Thymus (tissue), 11 donors: ENCODE measurements around the gene PDGFB. TPM values are rescaled to one million over a fixed set of nuclear protein-coding genes. Genes with fewer than 3 reads are reported as not detected.

Experiments used
- DNase-seq, 9 donors: peaks; one replicate each; pipeline ENCODE4 v3.0.0-alpha.2; 2013; ENCODE audit warnings: low spot score in 9 of 9, low read depth in 6 of 9, missing footprints in 1 of 9
- H3K27ac ChIP-seq, 2 donors: one replicate each; pipeline ENCODE4 v1.5.1; 2013; ENCODE audit warnings: control low read depth in 1 of 2, low read depth in 1 of 2, low read length in 1 of 2, mild to moderate bottlenecking in 1 of 2, moderate library complexity in 1 of 2
- H3K27me3 ChIP-seq, 2 donors: one replicate each; pipeline ENCODE4 v1.5.1; 2013; ENCODE audit warnings: low read length in 1 of 2; ENCODE audit not compliant: control insufficient read depth in 2 of 2, insufficient read depth in 1 of 2
- H3K36me3 ChIP-seq, 2 donors: one replicate each; pipeline ENCODE4 v1.5.1; 2013; ENCODE audit warnings: low read length in 1 of 2, mild to moderate bottlenecking in 1 of 2, moderate library complexity in 1 of 2; ENCODE audit not compliant: control insufficient read depth in 2 of 2, insufficient read depth in 2 of 2
- H3K4me1 ChIP-seq, 2 donors: one replicate each; pipeline ENCODE4 v1.5.1; 2013; ENCODE audit warnings: low read length in 2 of 2; ENCODE audit not compliant: control insufficient read depth in 2 of 2, insufficient read depth in 2 of 2
- H3K4me3 ChIP-seq, 2 donors: one replicate each; pipeline ENCODE4 v1.5.1; 2013; ENCODE audit warnings: low read length in 2 of 2, control low read depth in 1 of 2, mild to moderate bottlenecking in 1 of 2
- H3K9me3 ChIP-seq, 2 donors: one replicate each; pipeline ENCODE4 v1.5.1; 2013; ENCODE audit warnings: low read length in 1 of 2, mild to moderate bottlenecking in 1 of 2; ENCODE audit not compliant: control insufficient read depth in 2 of 2, insufficient read depth in 1 of 2
- WGBS: extraction: QIAGEN DNeasy Blood & Tissue Kit; methylation state at CpG from one replicate; pipeline ENCODE4 v1.1.7; 2013; 5-methylcytosine and 5-hydroxymethylcytosine counted together
- polyA plus RNA-seq: library from polyadenylated mRNA; stranded (reverse); fragments of 200-250 nt; gene quantifications from one replicate; pipeline ENCODE4 v1.2.3, GENCODE V29; 2013
- total RNA-seq: library from RNA; stranded (reverse); fragments of 120-200 nt; gene quantifications from one replicate; pipeline ENCODE4 v1.2.4, GENCODE V29; 2013
- donor health status: healthy.

The PDGFB gene
- total and polyA plus RNA-seq, 2 donors, result 1.6 to 4.3 TPM

GRCh38 chr22:39279170-39279850 is 34.5 kb upstream of the PDGFB start:
- DNase-seq, result no peak
- Histone ChIP-seq H3K4me1 (peaks cover 0 to 3% of the 10 kb centered on the region in 2 donors), H3K4me3 (no peak overlapping the region), H3K36me3 (no peaks in the 10 kb centered on the region), H3K9me3 (peaks cover 0 to under 1% of the 10 kb centered on the region in 2 donors), H3K27me3 (peaks cover 5 to 74% of the 10 kb centered on the region in 2 donors), H3K27ac (no peak overlapping the region)
- 42% methylated on average over 23 of the region's 23 CpGs for WGBS

- DNase-seq, result no peak
- H3K4me3 ChIP-seq, result no peak overlapping the region
- WGBS, result 67% methylated on average over 13 of the region's 13 CpGs
- H3K27ac ChIP-seq, result no peak overlapping the region
- peaks cover 0 to 3% of the 10 kb centered on the region in 2 donors for H3K4me1 ChIP-seq
- H3K9me3 ChIP-seq, result no peaks in the 10 kb centered on the region
- H3K36me3 ChIP-seq, result no peaks in the 10 kb centered on the region
- H3K27me3 ChIP-seq, result peaks cover 5 to 74% of the 10 kb centered on the region in 2 donors
Observed at GRCh38 chr22:39278040-39278439, 33.3 kb upstream of the PDGFB start.

GRCh38 chr22:39277142-39277607 is 32.4 kb upstream of the PDGFB start:
- H3K9me3 ChIP-seq, result no peaks in the 10 kb centered on the region
- DNase-seq, result no peak
- no peak overlapping the region for H3K27ac ChIP-seq
- no peaks in the 10 kb centered on the region for H3K4me1 ChIP-seq
- H3K4me3 ChIP-seq, result no peak overlapping the region
- 90% methylated on average over 6 of the region's 6 CpGs for WGBS
- no peaks in the 10 kb centered on the region for H3K36me3 ChIP-seq
- H3K27me3 ChIP-seq, result peaks cover 5 to 66% of the 10 kb centered on the region in 2 donors

- no peak overlapping the region for H3K27ac ChIP-seq
- WGBS, result 86% methylated on average over 12 of the region's 12 CpGs
- peaks cover 5 to 61% of the 10 kb centered on the region in 2 donors for H3K27me3 ChIP-seq
- H3K9me3 ChIP-seq, result no peaks in the 10 kb centered on the region
- no peaks in the 10 kb centered on the region for H3K36me3 ChIP-seq
- no peak for DNase-seq
- H3K4me1 ChIP-seq, result no peaks in the 10 kb centered on the region
- H3K4me3 ChIP-seq, result no peak overlapping the region
Observed at GRCh38 chr22:39276440-39277141, 31.8 kb upstream of the PDGFB start.

GRCh38 chr22:39275814-39276439 is 31.1 kb upstream of the PDGFB start:
- no peak overlapping the region for H3K4me3 ChIP-seq
- H3K4me1 ChIP-seq, result no peaks in the 10 kb centered on the region
- no peak overlapping the region for H3K27ac ChIP-seq
- no peaks in the 10 kb centered on the region for H3K36me3 ChIP-seq
- peaks cover 0 to 3% of the 10 kb centered on the region in 2 donors for H3K9me3 ChIP-seq
- 86% methylated on average over 9 of the region's 9 CpGs for WGBS
- peaks cover 5 to 56% of the 10 kb centered on the region in 2 donors for H3K27me3 ChIP-seq
- DNase-seq, result no peak

GRCh38 chr22:39273950-39274887 is 29.4 kb upstream of the PDGFB start:
- WGBS, result 91% methylated on average over 17 of the region's 17 CpGs
- Histone ChIP-seq H3K4me1 (no peaks in the 10 kb centered on the region), H3K36me3 (no peaks in the 10 kb centered on the region), H3K27me3 (peaks cover 5 to 51% of the 10 kb centered on the region in 2 donors), H3K9me3 (peaks cover 0 to 3% of the 10 kb centered on the region in 2 donors), H3K27ac (no peak overlapping the region), H3K4me3 (no peak overlapping the region)
- DNase-seq, result no peak

- Histone ChIP-seq H3K4me3 (no peak overlapping the region), H3K9me3 (peaks cover 0 to 3% of the 10 kb centered on the region in 2 donors), H3K27ac (no peak overlapping the region), H3K36me3 (no peaks in the 10 kb centered on the region), H3K4me1 (no peaks in the 10 kb centered on the region), H3K27me3 (peaks cover 0 to 31% of the 10 kb centered on the region in 2 donors)
- WGBS, result 97% methylated on average over 9 of the region's 9 CpGs
- DNase-seq, result no peak
Observed at GRCh38 chr22:39270792-39271191, 26.0 kb upstream of the PDGFB start.

- WGBS, result 71% methylated on average over 5 of the region's 5 CpGs
- peaks cover 0 to 3% of the 10 kb centered on the region in 2 donors for H3K9me3 ChIP-seq
Observed at GRCh38 chr22:39270280-39270679, 25.5 kb upstream of the PDGFB start.

More at GRCh38 chr22:39270280-39270679, 25.5 kb upstream of the PDGFB start:
- H3K36me3 ChIP-seq, result no peaks in the 10 kb centered on the region
- DNase-seq, result no peak
- H3K4me3 ChIP-seq, result no peak overlapping the region
- H3K27me3 ChIP-seq, result peaks cover 0 to 29% of the 10 kb centered on the region in 2 donors
- H3K27ac ChIP-seq, result no peak overlapping the region
- no peaks in the 10 kb centered on the region for H3K4me1 ChIP-seq
